OCI-LY1 (cell line): ENCODE measurements around the gene JAKMIP3.

Source experiments
- H2AFZ ChIP-seq: fragments of 200-600 bp; sonication (generic), shearing (Covaris generic); 2 replicates; pipeline ENCODE4 v1.6.0; 2014; ENCODE audit warnings: antibody characterized with exemption, mild to moderate bottlenecking, low read length
- H3F3A ChIP-seq: fragments of 200-600 bp; sonication (generic), shearing (Covaris generic); 2 replicates; pipeline ENCODE4 v1.6.0; 2014; ENCODE audit warnings: mild to moderate bottlenecking, antibody characterized with exemption, low read length, moderate library complexity; ENCODE audit not compliant: insufficient read depth
- H3K27ac ChIP-seq: fragments of 200-600 bp; sonication (generic); 2 replicates; pipeline ENCODE4 v1.5.1; 2014; ENCODE audit warnings: low read length, mixed run types, mild to moderate bottlenecking, low read depth; ENCODE audit not compliant: poor library complexity, severe bottlenecking
- H3K27me3 ChIP-seq: fragments of 200-600 bp; sonication (generic); 2 replicates; pipeline ENCODE4 v1.6.0; 2014; ENCODE audit warnings: antibody characterized with exemption, mild to moderate bottlenecking, low read length, moderate library complexity; ENCODE audit not compliant: insufficient read depth
- H3K36me3 ChIP-seq: fragments of 200-600 bp; sonication (generic); 2 replicates; pipeline ENCODE4 v1.6.1; 2014; ENCODE audit warnings: mild to moderate bottlenecking, antibody characterized with exemption, low read length, moderate library complexity, mixed read lengths; ENCODE audit not compliant: insufficient read depth
- H3K4me1 ChIP-seq: fragments of 200-600 bp; sonication (generic); 2 replicates; pipeline ENCODE4 v1.5.1; 2014; ENCODE audit warnings: mild to moderate bottlenecking, low read length, moderate library complexity; ENCODE audit not compliant: insufficient read depth, severe bottlenecking
- H3K4me2 ChIP-seq: fragments of 200-600 bp; sonication (generic), shearing (Covaris generic); 2 replicates; pipeline ENCODE4 v1.6.1; 2014; ENCODE audit warnings: low read length
- H3K4me3 ChIP-seq: fragments of 200-600 bp; sonication (generic); 2 replicates; pipeline ENCODE4 v1.5.1; 2014; ENCODE audit warnings: low read length, low read depth, mild to moderate bottlenecking, mixed read lengths; ENCODE audit not compliant: poor library complexity, severe bottlenecking
- H3K79me2 ChIP-seq: fragments of 200-600 bp; shearing (Covaris generic); 2 replicates; pipeline ENCODE4 v1.6.1; 2016; ENCODE audit warnings: mixed run types, low read length, mixed read lengths; ENCODE audit not compliant: insufficient read depth
- H3K9ac ChIP-seq: fragments of 200-600 bp; sonication (generic), shearing (Covaris generic); 2 replicates; pipeline ENCODE4 v1.6.1; 2014; ENCODE audit warnings: mild to moderate bottlenecking, low read length, mixed read lengths
- H3K9me2 ChIP-seq: fragments of 200-600 bp; sonication (generic), shearing (Covaris generic); 2 replicates; pipeline ENCODE4 v1.6.1; 2014; ENCODE audit warnings: low read depth, mild to moderate bottlenecking, low read length, mixed read lengths
- H3K9me3 ChIP-seq: fragments of 200-600 bp; shearing (Covaris generic); 2 replicates; pipeline ENCODE4 v1.6.1; 2014; ENCODE audit warnings: low read length, mixed read lengths
- H4K20me1 ChIP-seq: fragments of 200-600 bp; sonication (generic), shearing (Covaris generic); 2 replicates; pipeline ENCODE4 v1.6.0; 2016; ENCODE audit warnings: mild to moderate bottlenecking, low read length; ENCODE audit not compliant: insufficient read depth
- EZH2 ChIP-seq: fragments of 200-600 bp; sonication (generic), shearing (Covaris generic); IDR thresholded peaks from 2 replicates; pipeline ENCODE4 v1.8.0; 2017; ENCODE audit warnings: borderline replicate concordance, mixed run types, mild to moderate bottlenecking, antibody characterized with exemption, low read length, moderate library complexity, mixed read lengths
- TF ChIP-seq, protein P1 (sequence below): fragments of 200-600 bp; sonication (generic), shearing (Covaris generic); IDR thresholded peaks from 2 replicates; pipeline ENCODE4 v1.5.1; 2017; ENCODE audit warnings: mild to moderate bottlenecking, antibody characterized with exemption, low read length, moderate library complexity, mixed read lengths

JAKMIP3 gene

DNA sequence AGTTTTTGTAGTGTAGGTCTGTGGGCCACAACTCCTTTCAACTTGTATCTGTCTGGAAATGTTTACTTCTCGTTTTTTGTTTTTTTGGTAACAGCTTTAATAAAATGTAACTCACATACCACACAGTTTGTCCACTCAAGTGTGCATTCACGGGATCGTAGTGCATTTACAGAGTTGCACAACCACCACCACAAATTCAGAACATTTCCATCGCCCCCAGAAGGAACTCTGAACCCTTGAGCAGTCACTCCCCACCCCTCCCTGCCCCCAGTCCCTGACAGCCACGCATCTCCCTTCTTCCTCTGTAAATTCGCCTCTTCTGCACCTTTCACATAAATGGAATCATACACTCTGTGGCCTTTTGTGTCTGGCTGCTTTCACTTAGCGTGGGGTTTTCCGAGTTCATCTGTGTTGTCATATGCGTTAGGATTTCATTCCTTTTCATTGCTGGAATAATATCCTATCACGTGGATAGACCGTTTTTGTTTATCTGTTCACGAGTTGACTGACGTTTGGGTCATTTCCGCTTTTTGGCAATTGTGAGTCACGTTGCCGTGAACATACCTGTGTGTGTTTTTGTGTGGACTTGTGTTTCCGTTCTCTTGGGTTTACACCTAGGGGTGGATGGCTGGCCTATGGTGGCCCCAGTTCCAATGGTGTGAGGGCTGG is 10.3 kb downstream of the JAKMIP3 start:
- no peak overlapping the region for H3K9ac ChIP-seq
- H3K9me3 ChIP-seq: no peaks in the 10 kb centered on the region
- H3K36me3 ChIP-seq: no peaks in the 10 kb centered on the region
- no peaks in the 10 kb centered on the region for H3K9me2 ChIP-seq
- no peaks in the 10 kb centered on the region for H4K20me1 ChIP-seq
- H3K27ac ChIP-seq: no peak overlapping the region
- no peaks in the 10 kb centered on the region for H3K4me1 ChIP-seq
- H3K4me2 ChIP-seq: no peak overlapping the region
- H2AFZ ChIP-seq: no peak overlapping the region
- no peak overlapping the region for H3K4me3 ChIP-seq
- no peaks in the 10 kb centered on the region for H3F3A ChIP-seq
- TF ChIP-seq, protein P1, sequence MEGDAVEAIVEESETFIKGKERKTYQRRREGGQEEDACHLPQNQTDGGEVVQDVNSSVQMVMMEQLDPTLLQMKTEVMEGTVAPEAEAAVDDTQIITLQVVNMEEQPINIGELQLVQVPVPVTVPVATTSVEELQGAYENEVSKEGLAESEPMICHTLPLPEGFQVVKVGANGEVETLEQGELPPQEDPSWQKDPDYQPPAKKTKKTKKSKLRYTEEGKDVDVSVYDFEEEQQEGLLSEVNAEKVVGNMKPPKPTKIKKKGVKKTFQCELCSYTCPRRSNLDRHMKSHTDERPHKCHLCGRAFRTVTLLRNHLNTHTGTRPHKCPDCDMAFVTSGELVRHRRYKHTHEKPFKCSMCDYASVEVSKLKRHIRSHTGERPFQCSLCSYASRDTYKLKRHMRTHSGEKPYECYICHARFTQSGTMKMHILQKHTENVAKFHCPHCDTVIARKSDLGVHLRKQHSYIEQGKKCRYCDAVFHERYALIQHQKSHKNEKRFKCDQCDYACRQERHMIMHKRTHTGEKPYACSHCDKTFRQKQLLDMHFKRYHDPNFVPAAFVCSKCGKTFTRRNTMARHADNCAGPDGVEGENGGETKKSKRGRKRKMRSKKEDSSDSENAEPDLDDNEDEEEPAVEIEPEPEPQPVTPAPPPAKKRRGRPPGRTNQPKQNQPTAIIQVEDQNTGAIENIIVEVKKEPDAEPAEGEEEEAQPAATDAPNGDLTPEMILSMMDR: no peak
- no peak for TF ChIP-seq EZH2
- H3K79me2 ChIP-seq: no peaks in the 10 kb centered on the region
- no peaks in the 10 kb centered on the region; the same call in 1 of the 2 replicates for H3K27me3 ChIP-seq

DNA sequence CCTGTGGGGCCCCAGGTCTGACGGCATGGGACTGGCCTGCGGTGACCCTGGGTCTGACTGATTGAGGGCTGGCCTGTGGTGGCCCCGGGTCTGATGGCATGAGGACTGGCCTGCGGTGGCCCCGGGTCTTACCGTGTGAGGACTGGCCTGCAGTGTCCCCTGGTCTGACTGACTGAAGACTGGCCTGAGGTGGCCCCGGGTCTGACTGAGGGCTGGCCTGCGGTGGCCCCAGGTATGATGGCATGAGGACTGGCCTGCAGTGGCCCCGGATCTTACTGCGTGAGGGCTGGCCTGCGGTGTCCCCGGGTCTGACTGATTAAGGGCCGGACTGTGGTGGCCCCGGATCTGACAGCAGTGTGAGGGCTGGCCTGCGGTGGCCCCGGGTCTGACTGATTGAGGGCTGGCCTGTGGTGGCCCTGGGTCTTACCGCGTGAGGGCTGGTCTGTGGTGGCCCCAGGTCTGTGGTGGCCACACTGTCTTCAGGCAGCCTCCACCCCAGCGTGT is 10.9 kb downstream of the JAKMIP3 start:
- Histone ChIP-seq H3K9me2 (no peaks in the 10 kb centered on the region), H3K27me3 (no peaks in the 10 kb centered on the region; the same call in 1 of the 2 replicates), H2AFZ (no peak overlapping the region), H4K20me1 (no peaks in the 10 kb centered on the region), H3K4me1 (no peaks in the 10 kb centered on the region), H3K36me3 (no peaks in the 10 kb centered on the region), H3K79me2 (no peaks in the 10 kb centered on the region), H3K4me2 (no peak overlapping the region), H3K27ac (no peak overlapping the region), H3K9ac (no peak overlapping the region), H3K4me3 (no peak overlapping the region), H3K9me3 (no peaks in the 10 kb centered on the region), H3F3A (no peaks in the 10 kb centered on the region)
- TF ChIP-seq, protein P1: no peak
- no peak for TF ChIP-seq EZH2

DNA sequence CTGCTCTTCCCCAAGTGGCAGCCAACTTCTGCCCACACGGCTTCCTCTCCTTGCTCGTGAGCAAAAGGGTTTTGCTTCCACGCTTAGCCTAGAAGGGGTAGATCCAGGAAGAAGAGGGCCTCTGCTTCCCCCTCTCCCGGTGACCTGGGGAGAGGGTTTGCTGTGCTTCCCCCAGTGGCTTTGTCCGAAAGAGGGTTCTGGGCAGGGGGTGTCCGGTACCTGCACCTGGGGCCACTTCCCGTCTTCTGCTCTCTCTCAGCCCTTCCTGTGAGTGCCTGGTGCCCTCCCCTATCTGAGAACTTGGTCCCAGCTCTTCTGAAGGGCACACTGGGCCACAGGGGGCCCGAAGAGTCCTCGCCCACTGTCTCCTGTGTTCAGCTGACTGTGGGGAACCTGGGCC is 11.3 kb downstream of the JAKMIP3 start:
- no peaks in the 10 kb centered on the region for H3K79me2 ChIP-seq
- H3K9ac ChIP-seq: no peak overlapping the region
- H3K9me2 ChIP-seq: no peaks in the 10 kb centered on the region
- H3K36me3 ChIP-seq: no peaks in the 10 kb centered on the region
- H3K27ac ChIP-seq: no peak overlapping the region
- H3K4me1 ChIP-seq: no peaks in the 10 kb centered on the region
- no peaks in the 10 kb centered on the region; the same call in 1 of the 2 replicates for H3K27me3 ChIP-seq
- no peaks in the 10 kb centered on the region for H3K9me3 ChIP-seq
- H4K20me1 ChIP-seq: no peaks in the 10 kb centered on the region
- no peak overlapping the region for H3K4me2 ChIP-seq
- H3K4me3 ChIP-seq: no peak overlapping the region
- H3F3A ChIP-seq: no peaks in the 10 kb centered on the region
- no peak overlapping the region for H2AFZ ChIP-seq
- TF ChIP-seq EZH2: no peak
- TF ChIP-seq, protein P1: no peak
